NCI-H2107 treated with DMSO at 0.1 percent for 48 hours (cell line): ENCODE measurements around the gene CLCN7.
"Not testable (repeated sequence)": the region's sequence is repeated elsewhere in the genome, so short reads cannot be mapped to it uniquely, and the experiment has no call there.

Source experiments
- DNase-seq: peaks from one replicate; lab custom pipeline; 2025; ENCODE audit not compliant: unreplicated experiment; lab: John Stamatoyannopoulos, UW

CLCN7 gene

GRCh38 chr16:1445518-1446203 lies 29.2 kb downstream of the CLCN7 start:
- DNase-seq, result no peak

GRCh38 chr16:1444730-1445517 lies 29.9 kb downstream of the CLCN7 start:
- no peak for DNase-seq

- no peak for DNase-seq
Measured at GRCh38 chr16:1443980-1444729, 30.7 kb downstream of the CLCN7 start, which contains the start of gene CCDC154. CCDC154 (minus strand) TSS chr16:1444556; CDS start chr16:1444322, 234 bp downstream.

- no peak for DNase-seq
Measured at GRCh38 chr16:1443403-1443973, 31.3 kb downstream of the CLCN7 start.

- DNase-seq, result no peak
Measured at GRCh38 chr16:1442697-1443096, 32.1 kb downstream of the CLCN7 start.

- no peak for DNase-seq
Measured at GRCh38 chr16:1441391-1441829, 33.4 kb downstream of the CLCN7 start.

GRCh38 chr16:1439699-1440074 lies 35.1 kb downstream of the CLCN7 start:
- not testable (repeated sequence) for DNase-seq

- no peak for DNase-seq
Measured at GRCh38 chr16:1439058-1439698, 35.6 kb downstream of the CLCN7 start.

- DNase-seq, result no peak
Measured at GRCh38 chr16:1438229-1439057, 36.4 kb downstream of the CLCN7 start.

- no peak for DNase-seq
Measured at GRCh38 chr16:1437606-1438005, 37.2 kb downstream of the CLCN7 start.

GRCh38 chr16:1436731-1437355 lies 38.0 kb downstream of the CLCN7 start:
- no peak for DNase-seq

- DNase-seq, result no peak
Measured at GRCh38 chr16:1435921-1436697, 38.7 kb downstream of the CLCN7 start.

GRCh38 chr16:1434644-1435592 lies 39.9 kb downstream of the CLCN7 start:
- no peak for DNase-seq

- no peak for DNase-seq
Measured at GRCh38 chr16:1433756-1434155, 41.1 kb downstream of the CLCN7 start.

GRCh38 chr16:1433263-1433560 lies 41.6 kb downstream of the CLCN7 start:
- no peak for DNase-seq

GRCh38 chr16:1432388-1433262 lies 42.2 kb downstream of the CLCN7 start:
- no peak for DNase-seq
